Smooth muscle cell (in vitro differentiated cells): ENCODE data around the gene SPTLC3. TPM values are rescaled to one million over a fixed set of nuclear protein-coding genes. Genes with fewer than 3 reads are reported as not detected.
A peak's percentile ranks its signal among the peaks of the same experiment; 100 is the strongest.

ENCODE experiments used
- DNase-seq: peaks from one replicate; lab custom pipeline; 2025; ENCODE audit not compliant: unreplicated experiment; lab: John Stamatoyannopoulos, UW
- H2AFZ ChIP-seq: fragments of 200-600 bp; sonication (generic); 2 replicates; pipeline ENCODE4 v1.6.0; 2016; ENCODE audit warnings: antibody characterized with exemption, low read depth, mild to moderate bottlenecking
- H3F3A ChIP-seq: fragments of 200-600 bp; sonication (generic); 2 replicates; pipeline ENCODE4 v1.6.0; 2017; ENCODE audit warnings: antibody characterized with exemption, low read depth
- H3K27ac ChIP-seq: fragments of 200-600 bp; sonication (generic); 2 replicates; pipeline ENCODE4 v1.5.1; 2016; ENCODE audit warnings: low read depth, mild to moderate bottlenecking
- H3K27me3 ChIP-seq: fragments of 200-600 bp; sonication (generic); 2 replicates; pipeline ENCODE4 v1.6.1; 2016; ENCODE audit warnings: low read depth, mild to moderate bottlenecking
- H3K36me3 ChIP-seq: fragments of 200-600 bp; sonication (generic); 2 replicates; pipeline ENCODE4 v1.5.1; 2016; ENCODE audit warnings: low read depth
- H3K4me1 ChIP-seq: fragments of 200-600 bp; sonication (generic); 2 replicates; pipeline ENCODE4 v1.5.1; 2016; ENCODE audit warnings: low read depth
- H3K4me2 ChIP-seq: fragments of 200-600 bp; sonication (generic); 2 replicates; pipeline ENCODE4 v1.6.0; 2016; ENCODE audit warnings: mild to moderate bottlenecking
- H3K4me3 ChIP-seq: fragments of 200-600 bp; sonication (generic); 2 replicates; pipeline ENCODE4 v1.5.1; 2016; ENCODE audit warnings: mild to moderate bottlenecking
- H3K79me2 ChIP-seq: fragments of 200-600 bp; sonication (generic); 2 replicates; pipeline ENCODE4 v1.6.0; 2016; ENCODE audit warnings: low read depth, mild to moderate bottlenecking
- H3K9ac ChIP-seq: fragments of 200-600 bp; sonication (generic); 2 replicates; pipeline ENCODE4 v1.6.0; 2016; ENCODE audit warnings: low read depth
- H3K9me3 ChIP-seq: fragments of 200-600 bp; sonication (generic); replicated peaks from 2 replicates; pipeline ENCODE4 v1.5.1; 2016; ENCODE audit warnings: low read depth
- H4K20me1 ChIP-seq: fragments of 200-600 bp; sonication (generic); 2 replicates; pipeline ENCODE4 v1.6.0; 2016; ENCODE audit warnings: low read depth
- WGBS: methylation state at CpG from one replicate; pipeline ENCODE4 v1.1.7; 2016; ENCODE audit warnings: low lambda C conversion rate; 5-methylcytosine and 5-hydroxymethylcytosine counted together
- polyA plus RNA-seq: library from polyadenylated mRNA; unstranded; fragments of >200 nt; fragmentation: Nextera tagmentation; extraction: Ambion mirVana; gene quantifications from 2 replicates; pipeline ENCODE4 v1.2.1, GENCODE V29; 2016
- total RNA-seq: library from RNA; depleted of rRNA; stranded (reverse); fragments of >200 nt; gene quantifications from 2 replicates; pipeline ENCODE4 v1.2.3, GENCODE V29; 2014
- TF ChIP-seq, protein P1 (sequence below): fragments of 200-600 bp; sonication (generic); IDR thresholded peaks from 2 replicates; pipeline ENCODE4 v1.5.1; 2017; ENCODE audit warnings: borderline replicate concordance, mild to moderate bottlenecking, antibody characterized with exemption; ENCODE audit not compliant: insufficient read depth, poor library complexity, severe bottlenecking

The SPTLC3 gene
- total and polyA plus RNA-seq, 2 experiments from 2014 or later: 2.5 to 34.9 TPM

DNA sequence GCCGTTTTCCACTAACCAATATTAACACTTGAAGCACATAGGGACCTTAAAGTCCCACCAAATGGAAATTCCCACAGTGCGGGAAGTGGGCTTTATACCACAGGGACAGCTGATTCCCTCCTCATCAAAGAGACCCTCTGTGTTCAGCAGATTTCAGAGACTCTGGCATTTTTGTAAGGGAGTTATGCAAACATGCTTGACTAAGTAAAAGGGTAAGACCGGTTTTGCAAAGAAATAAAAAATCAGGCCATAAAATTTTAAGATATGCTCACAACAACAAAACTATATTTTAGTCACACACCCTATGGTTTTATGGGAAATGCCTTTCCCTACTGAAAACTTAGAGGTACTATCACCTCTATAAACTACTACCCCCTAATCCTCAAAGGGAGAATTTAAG is 45.4 kb upstream of the SPTLC3 start:
- TF ChIP-seq, protein P1, sequence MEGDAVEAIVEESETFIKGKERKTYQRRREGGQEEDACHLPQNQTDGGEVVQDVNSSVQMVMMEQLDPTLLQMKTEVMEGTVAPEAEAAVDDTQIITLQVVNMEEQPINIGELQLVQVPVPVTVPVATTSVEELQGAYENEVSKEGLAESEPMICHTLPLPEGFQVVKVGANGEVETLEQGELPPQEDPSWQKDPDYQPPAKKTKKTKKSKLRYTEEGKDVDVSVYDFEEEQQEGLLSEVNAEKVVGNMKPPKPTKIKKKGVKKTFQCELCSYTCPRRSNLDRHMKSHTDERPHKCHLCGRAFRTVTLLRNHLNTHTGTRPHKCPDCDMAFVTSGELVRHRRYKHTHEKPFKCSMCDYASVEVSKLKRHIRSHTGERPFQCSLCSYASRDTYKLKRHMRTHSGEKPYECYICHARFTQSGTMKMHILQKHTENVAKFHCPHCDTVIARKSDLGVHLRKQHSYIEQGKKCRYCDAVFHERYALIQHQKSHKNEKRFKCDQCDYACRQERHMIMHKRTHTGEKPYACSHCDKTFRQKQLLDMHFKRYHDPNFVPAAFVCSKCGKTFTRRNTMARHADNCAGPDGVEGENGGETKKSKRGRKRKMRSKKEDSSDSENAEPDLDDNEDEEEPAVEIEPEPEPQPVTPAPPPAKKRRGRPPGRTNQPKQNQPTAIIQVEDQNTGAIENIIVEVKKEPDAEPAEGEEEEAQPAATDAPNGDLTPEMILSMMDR: no peak
- Histone ChIP-seq H3F3A (peaks cover 10% of the 10 kb centered on the region), H3K27ac (peak overlapping the region; percentile 54), H3K9ac (no peak overlapping the region), H3K27me3 (no peaks in the 10 kb centered on the region), H3K4me3 (no peak overlapping the region), H3K9me3 (no peaks in the 10 kb centered on the region), H4K20me1 (no peaks in the 10 kb centered on the region), H3K79me2 (no peaks in the 10 kb centered on the region), H3K36me3 (no peaks in the 10 kb centered on the region), H3K4me2 (peak overlapping the region; percentile 53), H2AFZ (peak overlapping the region; percentile 49), H3K4me1 (peaks cover 22% of the 10 kb centered on the region)
- no peak for DNase-seq
- 28% methylated on average over 3 of the region's 3 CpGs for WGBS

DNA sequence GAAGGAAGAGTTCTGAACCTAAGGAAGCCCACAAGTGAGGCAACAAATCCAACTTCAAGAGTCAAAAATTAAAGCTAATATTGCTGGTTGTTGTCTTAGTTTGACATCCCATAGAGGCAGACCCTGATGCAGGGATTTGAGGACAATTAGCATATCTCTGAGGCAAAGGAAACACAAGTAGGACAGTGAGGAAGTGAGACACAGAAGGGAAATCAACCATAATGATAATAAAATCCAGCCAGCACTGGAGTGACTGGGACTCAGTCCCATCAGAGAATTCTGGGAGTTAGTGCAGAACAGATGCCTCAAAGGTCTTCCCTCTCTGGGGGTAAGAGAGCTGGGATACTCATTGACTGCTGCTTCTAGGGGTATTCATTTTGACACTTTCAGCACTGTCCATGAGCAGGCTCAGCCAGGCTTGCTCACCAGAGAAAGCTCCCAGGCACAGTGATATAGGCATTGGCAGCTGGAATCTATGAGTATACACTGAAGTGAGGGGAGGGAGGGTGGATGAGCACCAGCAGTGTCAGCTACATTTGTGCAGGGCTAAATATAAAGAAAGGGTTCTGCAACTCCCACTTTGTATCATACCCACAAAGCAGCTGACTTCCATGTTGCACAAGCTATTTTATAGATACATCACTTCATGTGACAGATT is 43.4 kb upstream of the SPTLC3 start:
- DNase-seq: no peak
- Histone ChIP-seq H3F3A (peaks cover 10% of the 10 kb centered on the region), H3K36me3 (no peaks in the 10 kb centered on the region), H2AFZ (no peak overlapping the region), H3K4me3 (no peak overlapping the region), H3K79me2 (no peaks in the 10 kb centered on the region), H3K27me3 (no peaks in the 10 kb centered on the region), H3K27ac (no peak overlapping the region), H3K4me1 (peaks cover 22% of the 10 kb centered on the region), H4K20me1 (no peaks in the 10 kb centered on the region), H3K9me3 (no peaks in the 10 kb centered on the region), H3K9ac (no peak overlapping the region), H3K4me2 (no peak overlapping the region)
- TF ChIP-seq, protein P1: no peak

DNA sequence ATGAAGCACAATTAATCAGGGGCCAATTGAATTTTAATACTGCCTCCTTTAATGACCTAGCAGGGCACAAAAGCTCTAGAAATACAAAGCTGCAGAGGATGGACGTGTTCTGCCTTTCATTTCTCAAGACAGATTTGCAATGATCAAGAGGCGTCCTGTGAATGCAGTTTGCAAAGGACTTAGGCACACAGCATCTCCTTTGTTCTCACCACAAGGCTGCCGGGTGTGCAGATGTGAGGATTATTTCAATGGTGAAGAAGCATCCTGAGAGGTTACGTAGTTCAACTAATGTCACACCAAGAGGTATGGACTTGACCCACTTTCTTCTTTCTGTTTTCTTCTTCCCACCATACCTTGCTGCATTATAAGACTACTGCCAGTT is 42.9 kb upstream of the SPTLC3 start:
- 67% methylated on average over 4 of the region's 4 CpGs for WGBS
- no peaks in the 10 kb centered on the region for H3K79me2 ChIP-seq
- no peak overlapping the region for H2AFZ ChIP-seq
- H3K4me3 ChIP-seq: no peak overlapping the region
- TF ChIP-seq, protein P1: no peak
- peaks cover 10% of the 10 kb centered on the region for H3F3A ChIP-seq
- H3K36me3 ChIP-seq: no peaks in the 10 kb centered on the region
- no peak overlapping the region for H3K9ac ChIP-seq
- no peak for DNase-seq
- no peaks in the 10 kb centered on the region for H3K27me3 ChIP-seq
- no peak overlapping the region for H3K4me2 ChIP-seq
- H3K27ac ChIP-seq: no peak overlapping the region
- H4K20me1 ChIP-seq: no peaks in the 10 kb centered on the region
- H3K9me3 ChIP-seq: no peaks in the 10 kb centered on the region
- peaks cover 22% of the 10 kb centered on the region for H3K4me1 ChIP-seq

DNA sequence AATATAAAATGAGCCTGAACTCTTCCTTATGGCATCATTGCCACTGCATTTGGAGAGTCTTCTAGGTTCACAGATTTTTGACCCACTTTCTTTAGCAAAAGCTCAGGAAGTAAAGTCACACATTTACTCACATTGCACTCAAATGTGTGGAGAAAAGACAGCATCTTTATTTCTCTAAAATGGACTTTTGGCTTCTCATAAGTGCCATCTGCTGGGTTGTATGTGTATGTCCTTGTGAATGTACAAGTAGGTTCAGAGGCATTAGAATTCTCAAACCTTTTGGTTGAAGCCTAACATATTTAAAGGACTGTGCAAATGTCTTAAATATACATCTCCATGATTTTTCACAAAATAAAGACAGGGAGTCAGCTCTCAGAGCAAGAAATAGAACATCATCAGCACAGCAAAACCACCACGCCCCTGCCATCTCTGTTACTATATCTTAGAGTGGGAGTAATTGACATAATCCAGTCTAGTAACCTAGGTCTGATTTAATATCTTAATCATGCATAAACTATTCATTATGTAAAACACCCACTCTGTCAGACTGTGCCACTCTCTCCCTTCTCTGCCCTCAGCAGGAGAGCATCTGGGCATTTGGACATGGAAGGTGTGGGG is 42.2 kb upstream of the SPTLC3 start:
- H2AFZ ChIP-seq: no peak overlapping the region
- no peak overlapping the region for H3K9ac ChIP-seq
- H3K27me3 ChIP-seq: no peaks in the 10 kb centered on the region
- no peak overlapping the region for H3K4me2 ChIP-seq
- 0% methylated on average over 1 of the region's 1 CpG for WGBS
- H3K27ac ChIP-seq: no peak overlapping the region
- H3K36me3 ChIP-seq: no peaks in the 10 kb centered on the region
- TF ChIP-seq, protein P1: peak; percentile 58
- peaks cover 22% of the 10 kb centered on the region for H3K4me1 ChIP-seq
- H3K9me3 ChIP-seq: no peaks in the 10 kb centered on the region
- H4K20me1 ChIP-seq: no peaks in the 10 kb centered on the region
- peaks cover 4% of the 10 kb centered on the region for H3F3A ChIP-seq
- H3K4me3 ChIP-seq: no peak overlapping the region
- no peak for DNase-seq
- no peaks in the 10 kb centered on the region for H3K79me2 ChIP-seq
